Activated naive CD4-positive, alpha-beta T cell treated with anti-CD3 and anti-CD28 coated beads, Interleukin-2, amount 10 ng/mL, durations not matched to agents 7 days and 5 days (primary cell): ENCODE data around the gene IQUB.
"Not testable (repeated sequence)": the region's sequence is repeated elsewhere in the genome, so short reads cannot be mapped to it uniquely, and the experiment has no call there.

ENCODE experiments used
- CTCF ChIA-PET: fragments of 350-600 bp; sonication (Branson Sonifier 250); formaldehyde crosslinking; loops from one replicate; lab custom pipeline; 2021; ENCODE audit warnings: antibody characterized with exemption; lab: Charles Lee
- DNase-seq: peaks from one replicate; pipeline ENCODE4 v3.0.0-alpha.2; 2020
- H3K27ac Mint-ChIP-seq: one replicate; pipeline ENCODE4 v1.8.0; 2021; ENCODE audit warnings: mild to moderate bottlenecking, moderate library complexity, mixed read lengths
- H3K27me3 Mint-ChIP-seq: one replicate; pipeline ENCODE4 v1.8.0; 2021; ENCODE audit warnings: mild to moderate bottlenecking, mixed read lengths
- H3K36me3 Mint-ChIP-seq: one replicate; pipeline ENCODE4 v1.8.0; 2021; ENCODE audit warnings: mixed read lengths
- H3K4me1 Mint-ChIP-seq: one replicate; pipeline ENCODE4 v1.8.0; 2021; ENCODE audit warnings: mixed read lengths
- H3K4me3 Mint-ChIP-seq: one replicate; pipeline ENCODE4 v1.8.0; 2021; ENCODE audit warnings: mild to moderate bottlenecking, moderate library complexity, mixed read lengths
- H3K9me3 Mint-ChIP-seq: one replicate; pipeline ENCODE4 v1.8.0; 2021; ENCODE audit warnings: mixed read lengths

IQUB gene

GRCh38 chr7:123532788-123533552, 1.4 kb downstream of the IQUB start:
- peak; percentile 51 for DNase-seq
- CTCF ChIA-PET, H3K27ac Mint-ChIP-seq: not testable (repeated sequence)

GRCh38 chr7:123532343-123532742, 2.1 kb downstream of the IQUB start:
- Mint-ChIP-seq H3K27me3 (peaks cover 41% of the 10 kb centered on the region), H3K4me3 (peak overlapping the region; percentile 13), H3K4me1 (peaks cover 25% of the 10 kb centered on the region)
- H3K36me3 Mint-ChIP-seq, CTCF ChIA-PET, H3K9me3 Mint-ChIP-seq, H3K27ac Mint-ChIP-seq, DNase-seq: not testable (repeated sequence)

More at GRCh38 chr7:123532788-123533552, 1.4 kb downstream of the IQUB start:
- peaks cover 41% of the 10 kb centered on the region for H3K27me3 Mint-ChIP-seq
- not testable (repeated sequence) for H3K36me3 Mint-ChIP-seq, H3K9me3 Mint-ChIP-seq
- peak overlapping the region; percentile 82 for H3K4me3 Mint-ChIP-seq
- peaks cover 25% of the 10 kb centered on the region for H3K4me1 Mint-ChIP-seq

GRCh38 chr7:123530035-123530591, 4.3 kb downstream of the IQUB start:
- CTCF ChIA-PET = not testable (repeated sequence)
- peaks cover 45% of the 10 kb centered on the region for H3K27me3 Mint-ChIP-seq

GRCh38 chr7:123528265-123528664, 6.1 kb downstream of the IQUB start:
- CTCF ChIA-PET = interaction anchor here (0.8 to 1.4 kb wide), 2 partner anchors 34 to 35 kb away, joined by 3 read pairs; no protein-coding TSS in a partner anchor
- H3K4me1 Mint-ChIP-seq = peaks cover 5% of the 10 kb centered on the region
- no peak overlapping the region for H3K27ac Mint-ChIP-seq
- DNase-seq = no peak
- H3K9me3 Mint-ChIP-seq = no peaks in the 10 kb centered on the region
- H3K27me3 Mint-ChIP-seq = peaks cover 28% of the 10 kb centered on the region
- H3K4me3 Mint-ChIP-seq = no peak overlapping the region
- no peaks in the 10 kb centered on the region for H3K36me3 Mint-ChIP-seq

More at GRCh38 chr7:123530035-123530591, 4.3 kb downstream of the IQUB start:
- DNase-seq, H3K9me3 Mint-ChIP-seq, H3K36me3 Mint-ChIP-seq, H3K27ac Mint-ChIP-seq, H3K4me3 Mint-ChIP-seq: not testable (repeated sequence)
- H3K4me1 Mint-ChIP-seq = peaks cover 20% of the 10 kb centered on the region

GRCh38 chr7:123527712-123528225, 6.6 kb downstream of the IQUB start:
- not testable (repeated sequence) for H3K36me3 Mint-ChIP-seq, H3K27ac Mint-ChIP-seq

GRCh38 chr7:123526533-123526932, 7.9 kb downstream of the IQUB start:
- CTCF ChIA-PET, DNase-seq: not testable (repeated sequence)

More at GRCh38 chr7:123527712-123528225, 6.6 kb downstream of the IQUB start:
- not testable (repeated sequence) for H3K4me3 Mint-ChIP-seq, DNase-seq, H3K4me1 Mint-ChIP-seq, H3K9me3 Mint-ChIP-seq
- CTCF ChIA-PET = interaction anchor here (0.8 to 1.4 kb wide), 2 partner anchors 33 to 35 kb away, joined by 3 read pairs; no protein-coding TSS in a partner anchor
- peaks cover 24% of the 10 kb centered on the region for H3K27me3 Mint-ChIP-seq

GRCh38 chr7:123522066-123522465, 12.3 kb downstream of the IQUB start:
- Mint-ChIP-seq H3K27me3 (peaks cover 3% of the 10 kb centered on the region), H3K4me3 (no peak overlapping the region), H3K4me1 (no peaks in the 10 kb centered on the region), H3K36me3 (no peaks in the 10 kb centered on the region), H3K9me3 (no peaks in the 10 kb centered on the region), H3K27ac (no peak overlapping the region)
- CTCF ChIA-PET = no interaction called here
- DNase-seq = no peak

More at GRCh38 chr7:123526533-123526932, 7.9 kb downstream of the IQUB start:
- H3K4me1 Mint-ChIP-seq, H3K27ac Mint-ChIP-seq, H3K36me3 Mint-ChIP-seq, H3K9me3 Mint-ChIP-seq, H3K4me3 Mint-ChIP-seq: not testable (repeated sequence)
- H3K27me3 Mint-ChIP-seq = peaks cover 15% of the 10 kb centered on the region

GRCh38 chr7:123505221-123505620, 29.2 kb downstream of the IQUB start:
- no peaks in the 10 kb centered on the region for H3K4me1 Mint-ChIP-seq
- H3K36me3 Mint-ChIP-seq = no peaks in the 10 kb centered on the region
- no peak for DNase-seq
- H3K4me3 Mint-ChIP-seq = no peak overlapping the region
- CTCF ChIA-PET = no interaction called here
- peaks cover 5% of the 10 kb centered on the region for H3K9me3 Mint-ChIP-seq
- H3K27me3 Mint-ChIP-seq = no peaks in the 10 kb centered on the region
- H3K27ac Mint-ChIP-seq = no peak overlapping the region

GRCh38 chr7:123502201-123502600, 32.2 kb downstream of the IQUB start:
- H3K4me3 Mint-ChIP-seq = no peak overlapping the region
- no peak for DNase-seq
- no peak overlapping the region for H3K27ac Mint-ChIP-seq
- CTCF ChIA-PET = no interaction called here
- H3K4me1 Mint-ChIP-seq = no peaks in the 10 kb centered on the region
- no peaks in the 10 kb centered on the region for H3K27me3 Mint-ChIP-seq
- peaks cover 5% of the 10 kb centered on the region for H3K9me3 Mint-ChIP-seq
- H3K36me3 Mint-ChIP-seq = no peaks in the 10 kb centered on the region

- Mint-ChIP-seq H3K27me3 (no peaks in the 10 kb centered on the region), H3K4me1 (no peaks in the 10 kb centered on the region), H3K36me3 (no peaks in the 10 kb centered on the region), H3K4me3 (no peak overlapping the region), H3K27ac (no peak overlapping the region), H3K9me3 (peaks cover 3% of the 10 kb centered on the region)
- no peak for DNase-seq
- CTCF ChIA-PET = no interaction called here
Observed at GRCh38 chr7:123500878-123501489, 33.4 kb downstream of the IQUB start.

- Mint-ChIP-seq H3K27me3 (no peaks in the 10 kb centered on the region), H3K9me3 (no peaks in the 10 kb centered on the region), H3K4me1 (no peaks in the 10 kb centered on the region), H3K4me3 (no peak overlapping the region), H3K27ac (no peak overlapping the region), H3K36me3 (no peaks in the 10 kb centered on the region)
- no peak for DNase-seq
- CTCF ChIA-PET = no interaction called here
Observed at GRCh38 chr7:123499211-123499970, 35.0 kb downstream of the IQUB start.

GRCh38 chr7:123498601-123499000, 35.8 kb downstream of the IQUB start:
- Mint-ChIP-seq H3K4me1 (no peaks in the 10 kb centered on the region), H3K4me3 (no peak overlapping the region), H3K9me3 (no peaks in the 10 kb centered on the region), H3K27ac (no peak overlapping the region), H3K27me3 (no peaks in the 10 kb centered on the region), H3K36me3 (no peaks in the 10 kb centered on the region)
- CTCF ChIA-PET = no interaction called here
- no peak for DNase-seq

GRCh38 chr7:123498031-123498430, 36.4 kb downstream of the IQUB start:
- H3K27me3 Mint-ChIP-seq = no peaks in the 10 kb centered on the region
- CTCF ChIA-PET = no interaction called here
- no peaks in the 10 kb centered on the region for H3K36me3 Mint-ChIP-seq
- H3K9me3 Mint-ChIP-seq = no peaks in the 10 kb centered on the region
- no peaks in the 10 kb centered on the region for H3K4me1 Mint-ChIP-seq
- DNase-seq = no peak
- no peak overlapping the region for H3K4me3 Mint-ChIP-seq
- no peak overlapping the region for H3K27ac Mint-ChIP-seq
